ENCODE data around the gene TAAR6.
"Not testable (repeated sequence)": the region's sequence is repeated elsewhere in the genome, so short reads cannot be mapped to it uniquely, and the experiment has no call there.

Gene TAAR6

GRCh38 chr6:132570221-132570777, at the start of gene TAAR6:
Gene TAAR6, plus strand, starts transcription at chr6:132570322. Its CDS starts 0 bp downstream, at chr6:132570322.
- peak in 34 of 51 donors; percentile 3 to 68 (median 28) for DNase-seq

DNA sequence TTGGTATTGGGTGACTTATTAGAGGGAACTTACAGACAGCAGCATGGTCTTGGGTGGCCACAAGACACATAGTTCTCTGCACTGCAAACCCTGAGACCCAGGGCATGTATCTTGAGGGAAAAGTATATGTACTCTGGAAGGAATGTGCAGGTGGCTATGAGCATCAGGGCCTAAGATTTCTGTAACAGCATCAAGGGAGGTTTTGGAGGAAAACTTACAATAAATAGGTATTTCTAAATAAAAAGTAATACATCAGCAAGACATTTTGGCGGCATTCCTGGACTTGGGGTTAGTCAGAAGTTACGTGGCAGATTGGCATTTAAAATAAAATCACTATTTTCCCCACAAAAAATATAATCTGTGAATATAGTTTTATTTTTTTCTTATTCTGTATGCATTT, 49.2 kb upstream of the TAAR6 start:
- DNase-seq = no peak

- no peak for DNase-seq
Measured at GRCh38 chr6:132524646-132525045, 45.5 kb upstream of the TAAR6 start.

GRCh38 chr6:132525866-132526265, 44.3 kb upstream of the TAAR6 start:
- DNase-seq = no peak

GRCh38 chr6:132526461-132526860, 43.7 kb upstream of the TAAR6 start:
- no peak for DNase-seq

DNA sequence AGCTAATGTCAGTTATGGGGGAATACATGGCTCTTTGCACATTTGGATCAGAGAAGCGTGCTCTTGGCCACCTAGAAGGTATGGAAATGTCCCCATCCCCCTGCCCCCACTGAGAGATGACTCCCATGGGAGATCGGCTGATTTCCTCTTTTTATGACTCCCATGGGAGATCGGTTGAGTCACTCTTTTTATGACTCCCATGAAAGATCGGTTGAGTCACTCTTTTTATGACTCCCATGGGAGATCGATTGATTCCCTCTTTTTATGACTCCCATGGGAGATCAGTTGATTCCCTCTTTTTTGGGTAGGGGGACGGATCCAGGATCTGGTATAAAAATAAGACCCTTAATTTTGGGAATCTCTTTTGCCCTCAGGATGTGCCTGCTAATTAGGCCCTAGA, 42.3 kb upstream of the TAAR6 start:
- no peak for DNase-seq

- DNase-seq = peak in 31 of 51 donors; percentile 2 to 82 (median 21)
Measured at GRCh38 chr6:132530293-132530974, 39.7 kb upstream of the TAAR6 start.

DNA sequence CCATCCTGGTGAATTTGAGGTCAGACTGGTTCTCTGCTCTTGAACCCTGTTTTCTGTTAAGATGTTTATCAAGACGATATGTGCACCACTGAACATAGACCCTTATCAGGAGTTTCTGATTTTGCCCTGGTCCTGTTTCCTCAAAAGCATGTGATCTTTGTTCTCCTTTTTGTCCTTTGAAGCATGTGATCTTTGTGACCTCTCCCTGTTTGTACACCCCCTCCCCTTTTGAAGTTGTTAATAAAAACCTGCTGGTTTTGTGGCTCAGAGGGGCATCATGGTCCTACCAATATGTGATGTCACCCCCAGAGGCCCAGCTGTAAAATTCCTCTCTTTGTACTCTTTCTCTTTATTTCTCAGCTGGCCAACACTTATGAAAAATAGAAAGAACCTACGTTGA, 35.6 kb upstream of the TAAR6 start:
- DNase-seq = not testable (repeated sequence)

DNA sequence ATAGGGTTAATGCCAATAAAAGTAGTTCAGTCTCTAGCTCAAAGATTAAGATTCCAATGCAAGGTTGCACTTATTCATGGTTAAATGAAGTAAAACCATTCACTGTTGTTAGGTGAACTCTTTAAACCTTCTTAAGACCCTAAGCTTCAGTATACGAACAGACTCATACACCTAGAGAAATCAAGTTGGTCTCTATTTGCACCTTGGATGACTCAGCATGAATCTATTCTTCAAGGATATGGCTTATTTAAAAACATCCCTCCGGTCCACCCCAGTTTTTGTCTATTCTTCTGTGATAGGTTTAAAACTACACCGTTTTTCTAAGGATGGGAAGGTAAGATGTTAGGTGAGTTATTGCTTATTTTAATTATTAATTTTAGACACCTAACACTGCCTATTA, 33.0 kb upstream of the TAAR6 start:
- no peak for DNase-seq

DNA sequence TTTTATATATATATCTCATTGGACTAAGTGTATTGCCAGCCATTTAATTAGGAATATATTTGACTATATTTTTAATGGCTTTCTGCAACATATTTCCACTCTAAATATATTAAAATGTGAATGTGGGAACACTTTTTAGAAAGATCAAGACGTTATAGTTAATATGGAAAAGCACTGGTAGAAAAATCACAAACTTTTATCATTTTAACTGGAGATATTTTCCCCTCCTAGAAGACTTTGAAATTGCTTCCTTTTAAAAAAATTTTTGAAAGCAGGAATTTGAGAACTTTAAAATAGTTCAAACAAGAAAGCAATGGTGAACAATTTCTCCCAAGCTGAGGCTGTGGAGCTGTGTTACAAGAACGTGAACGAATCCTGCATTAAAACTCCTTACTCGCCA, 32.1 kb upstream of the TAAR6 start, which contains the start of gene TAAR9:
Gene TAAR9 (plus strand): TSS at position 301 of the 400 bp plus-strand sequence. CDS start 13 bp downstream, at position 314.
- DNase-seq = no peak

DNA sequence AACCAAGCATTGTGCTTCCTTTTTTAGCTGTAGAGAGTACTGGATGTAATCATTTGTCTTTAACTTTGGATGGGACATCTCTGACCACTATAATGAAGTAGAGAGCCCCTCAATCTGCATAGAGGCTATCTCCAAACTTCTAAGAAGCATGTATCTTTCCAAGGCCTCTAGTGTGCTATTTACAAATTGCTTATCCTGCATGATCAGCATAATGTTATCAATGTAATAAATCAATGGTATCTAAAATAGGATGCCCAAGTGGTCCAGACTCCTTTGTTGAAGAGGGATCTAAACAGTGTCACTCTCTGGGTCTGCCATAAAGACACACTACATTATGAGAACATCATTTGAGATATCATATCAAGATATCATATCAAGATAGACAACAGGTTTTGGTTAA, 25.3 kb upstream of the TAAR6 start:
- no peak for DNase-seq

GRCh38 chr6:132548746-132549463, 21.2 kb upstream of the TAAR6 start:
- DNase-seq = no peak

DNA sequence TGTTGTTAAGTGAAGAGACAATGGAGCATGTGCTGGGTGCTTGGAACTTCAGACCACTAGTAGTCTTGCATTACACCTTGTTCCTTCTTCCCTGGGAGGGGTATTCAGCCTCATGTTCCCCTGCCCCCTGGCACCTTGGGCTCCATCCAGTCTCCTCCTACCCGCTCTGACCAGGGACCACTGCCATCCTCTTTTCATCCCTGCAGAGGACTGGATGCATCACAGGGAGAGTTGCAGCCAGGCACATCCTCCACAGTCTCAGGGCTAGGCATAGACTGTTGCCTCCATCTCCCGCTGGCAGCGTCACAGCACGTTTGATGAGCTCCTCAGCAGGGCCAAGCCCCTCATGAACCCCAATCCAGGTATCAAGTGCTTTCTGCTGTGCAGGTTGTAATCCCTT, 18.9 kb upstream of the TAAR6 start:
- no peak for DNase-seq

GRCh38 chr6:132552372-132552771, 17.8 kb upstream of the TAAR6 start, which contains the start of gene TAAR8:
Gene TAAR8, plus strand, starts transcription at chr6:132552672. Its CDS starts 21 bp downstream, at chr6:132552693.
- DNase-seq = no peak

- DNase-seq = not testable (repeated sequence)
Measured at GRCh38 chr6:132560087-132560486, 10.0 kb upstream of the TAAR6 start.

DNA sequence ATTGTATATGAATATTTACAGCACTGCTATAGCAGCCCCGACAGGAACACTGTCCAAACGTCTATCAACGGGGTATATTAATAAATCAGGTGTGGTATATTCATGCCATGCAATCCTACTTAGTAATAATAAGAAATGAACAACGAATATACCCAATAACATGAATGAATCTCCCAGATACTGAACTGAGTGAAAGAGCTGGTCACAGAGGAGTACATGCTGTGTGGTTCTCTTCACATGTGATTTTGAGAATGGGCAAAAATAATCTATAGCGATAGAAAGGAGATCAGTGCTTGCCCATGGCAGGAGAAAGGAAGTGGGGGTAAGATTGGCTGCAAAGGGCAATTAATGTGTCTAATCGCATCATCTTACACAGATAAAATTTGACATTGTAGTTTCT, 3.7 kb upstream of the TAAR6 start:
- DNase-seq = no peak

DNA sequence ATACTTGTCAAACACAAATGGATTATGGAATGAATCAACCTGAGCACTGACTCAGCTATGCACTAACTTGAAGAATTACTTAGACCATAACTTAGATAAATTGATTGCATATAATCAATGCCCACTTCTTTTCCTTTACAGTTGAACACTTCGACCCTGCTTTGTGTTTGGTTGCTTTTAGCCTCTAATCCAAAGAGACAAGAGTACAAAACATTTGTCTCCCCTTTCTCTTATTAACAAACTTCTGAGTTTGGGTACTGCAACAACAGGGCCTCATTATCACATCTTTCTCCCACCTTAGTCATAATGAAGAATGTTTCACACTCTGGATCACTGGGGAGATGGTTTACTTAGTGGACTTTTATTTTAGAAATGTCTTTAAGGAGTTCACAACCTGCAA, 2.6 kb upstream of the TAAR6 start:
- DNase-seq = peak in 1 of 51 donors; percentile 1

- DNase-seq = peak in 2 of 51 donors; percentile 5 to 26
Measured at GRCh38 chr6:132568611-132569010, 1.5 kb upstream of the TAAR6 start.

DNA sequence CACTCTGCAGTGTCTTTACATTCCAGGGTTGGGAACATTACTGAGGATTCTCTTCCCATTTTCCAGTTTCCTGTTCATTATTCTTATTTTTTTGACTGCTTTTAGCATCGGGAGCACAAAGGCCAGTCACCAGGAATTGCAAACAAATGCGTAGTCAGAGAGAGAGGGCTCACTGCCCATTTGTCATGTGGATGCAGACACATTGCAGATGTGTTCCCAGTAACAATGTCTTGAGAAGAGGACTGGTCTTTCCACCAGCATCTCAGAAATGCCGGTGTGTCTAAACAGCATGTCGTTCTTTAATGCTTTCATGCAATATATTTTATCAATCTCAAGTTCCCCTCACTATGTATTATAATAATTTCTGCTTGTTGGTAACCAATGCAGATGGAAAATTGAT, 952 bp upstream of the TAAR6 start:
- DNase-seq = peak in 32 of 51 donors; percentile 1 to 80 (median 38)

- no peak for DNase-seq
Measured at GRCh38 chr6:132571774-132572173, 1.7 kb downstream of the TAAR6 start.

- DNase-seq = no peak
Measured at GRCh38 chr6:132584698-132585097, 14.6 kb downstream of the TAAR6 start.

GRCh38 chr6:132587424-132587823, 17.3 kb downstream of the TAAR6 start:
- no peak for DNase-seq

DNA sequence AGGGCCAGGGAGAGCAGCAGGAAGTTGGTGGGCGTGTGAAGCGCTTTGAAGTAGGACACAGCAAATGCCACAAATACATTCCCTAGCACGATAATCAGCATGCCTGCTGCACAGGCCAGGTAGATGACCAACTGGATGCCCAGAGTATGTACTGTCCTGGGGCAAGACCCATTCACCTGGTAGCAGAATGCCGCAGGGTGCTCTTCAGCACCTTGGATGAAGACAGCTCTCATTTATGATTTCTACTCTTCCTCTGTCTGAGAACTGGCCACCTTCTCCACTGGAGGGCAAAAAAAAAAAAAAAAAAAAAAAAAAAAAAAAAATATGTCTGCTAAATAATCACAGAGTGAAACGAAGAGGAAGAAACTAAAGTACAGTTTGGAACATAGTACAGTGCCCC, 19.3 kb downstream of the TAAR6 start, which contains the start of gene TAAR5:
Gene TAAR5 (minus strand): TSS at position 288 of the 400 bp plus-strand sequence. CDS start 55 bp downstream, at position 233.
- DNase-seq = no peak

Measured in hypothalamus (tissue), 51 donors.